HG03025 (cell line): ENCODE results near the gene TKTL1.
"Not testable (repeated sequence)": the region's sequence is repeated elsewhere in the genome, so short reads cannot be mapped to it uniquely, and the experiment has no call there.

Experiments used
- ATAC-seq: cut with Tn5 transposase; IDR thresholded peaks from one replicate; pipeline ENCODE4 v1.9.1; 2021; ENCODE audit warnings: mild to moderate bottlenecking, moderate library complexity; ENCODE audit not compliant: unreplicated experiment, low FRiP score

Gene TKTL1

GRCh38 chrX:154295664-154296310 is at the start of gene TKTL1:
TSS of gene TKTL1 (plus strand) at chrX:154295795. CDS start at chrX:154295860, 65 bp downstream.
- no peak for ATAC-seq

GRCh38 chrX:154247377-154248045 is 48.1 kb upstream of the TKTL1 start:
- ATAC-seq: not testable (repeated sequence)

- ATAC-seq: not testable (repeated sequence)
Measured at GRCh38 chrX:154248076-154248475, 47.5 kb upstream of the TKTL1 start.

- ATAC-seq: not testable (repeated sequence)
Measured at GRCh38 chrX:154257282-154257681, 38.3 kb upstream of the TKTL1 start, which contains the start of gene OPN1MW3. TSS of gene OPN1MW3 (plus strand) at chrX:154257582. CDS start at chrX:154257620, 38 bp downstream.

- not testable (repeated sequence) for ATAC-seq
Measured at GRCh38 chrX:154258711-154259110, 36.9 kb upstream of the TKTL1 start.

GRCh38 chrX:154263072-154263471 is 32.5 kb upstream of the TKTL1 start:
- ATAC-seq: not testable (repeated sequence)

GRCh38 chrX:154269245-154269644 is 26.4 kb upstream of the TKTL1 start:
- not testable (repeated sequence) for ATAC-seq

- not testable (repeated sequence) for ATAC-seq
Measured at GRCh38 chrX:154284489-154285338, 10.9 kb upstream of the TKTL1 start.

- not testable (repeated sequence) for ATAC-seq
Measured at GRCh38 chrX:154286406-154286805, 9.2 kb upstream of the TKTL1 start.

- no peak for ATAC-seq
Measured at GRCh38 chrX:154294791-154295574, 612 bp upstream of the TKTL1 start, which contains the start of gene TEX28. TSS of gene TEX28 (minus strand) at chrX:154295124. CDS start at chrX:154292117, 3,007 bp downstream.

- ATAC-seq: no peak
Measured at GRCh38 chrX:154296731-154297130, 1.1 kb downstream of the TKTL1 start.

- no peak for ATAC-seq
Measured at GRCh38 chrX:154298312-154298711, 2.7 kb downstream of the TKTL1 start.

- ATAC-seq: no peak
Measured at GRCh38 chrX:154300816-154301215, 5.2 kb downstream of the TKTL1 start.

- ATAC-seq: not testable (repeated sequence)
Measured at GRCh38 chrX:154302998-154303397, 7.4 kb downstream of the TKTL1 start.

GRCh38 chrX:154303476-154303875 is 7.9 kb downstream of the TKTL1 start:
- ATAC-seq: no peak

GRCh38 chrX:154304846-154305245 is 9.3 kb downstream of the TKTL1 start:
- ATAC-seq: no peak

GRCh38 chrX:154305541-154306205 is 10.1 kb downstream of the TKTL1 start:
- no peak for ATAC-seq

GRCh38 chrX:154307202-154307601 is 11.6 kb downstream of the TKTL1 start:
- ATAC-seq: no peak

GRCh38 chrX:154308108-154308946 is 12.7 kb downstream of the TKTL1 start:
- ATAC-seq: no peak
